ENCODE data around the gene PCK2. TPM values are rescaled to one million over a fixed set of nuclear protein-coding genes. Genes with fewer than 3 reads are reported as not detected.

PCK2 gene
- total and polyA plus RNA-seq, 2 of the 13 experiments (the other 11 are each of a cell fraction or from before 2014, with no cell fraction given) = 129 to 272 TPM

GRCh38 chr14:24096545-24097181 lies 2.6 kb downstream of the PCK2 start (continued):
- TF ChIP-seq ZBED4 (CRISPR knock-in tag; IDR thresholded peaks at IDR 0.05; ENCODE audit: borderline replicate concordance) (no peak), ZSCAN31 (CRISPR knock-in tag; IDR thresholded peaks at IDR 0.05; ENCODE audit: low read depth) (no peak), TFE3 (CRISPR knock-in tag; IDR thresholded peaks at IDR 0.05) (no peak), TRIM24 (CRISPR knock-in tag; IDR thresholded peaks at IDR 0.05) (no peak), TBX2 (CRISPR knock-in tag; IDR thresholded peaks at IDR 0.05; ENCODE audit: borderline replicate concordance) (no peak), FOXP4 (CRISPR knock-in tag; IDR thresholded peaks at IDR 0.05) (no peak), MTA1 (CRISPR knock-in tag; IDR thresholded peaks at IDR 0.05; ENCODE audit: borderline replicate concordance) (peak; percentile 41; the same call in 1 of the 2 replicates), ZNF354B (CRISPR knock-in tag; IDR thresholded peaks at IDR 0.05) (no peak), KDM5A (IDR thresholded peaks at IDR 0.05; ENCODE audit: borderline replicate concordance, low read length) (no peak), ZNF562 (CRISPR knock-in tag; IDR thresholded peaks at IDR 0.05; ENCODE audit: borderline replicate concordance) (no peak), SNRNP70 (IDR thresholded peaks at IDR 0.05; ENCODE audit: low read depth, low read length) (no peak), NR1H2 (CRISPR knock-in tag; IDR thresholded peaks at IDR 0.05; ENCODE audit: borderline replicate concordance, low read depth) (no peak), HIVEP1 (CRISPR knock-in tag; IDR thresholded peaks at IDR 0.05) (peak; percentile 23; the same call in 1 of the 2 replicates), HNRNPL (IDR thresholded peaks at IDR 0.05; ENCODE audit: low read depth, low read length) (0 out of 2 replicates have a peak, but pooled peaks have one; percentile 51), RAD21 (CRISPR knock-in tag; IDR thresholded peaks at IDR 0.05) (no peak), SOX13 (IDR thresholded peaks at IDR 0.05) (no peak), SOX13 (CRISPR knock-in tag; conservative IDR thresholded peaks at IDR 0.05 in 1 of 2, IDR thresholded peaks at IDR 0.05 in 1 of 2) (no peak), SP4 (CRISPR knock-in tag; IDR thresholded peaks at IDR 0.05) (no peak), ZNF546 (CRISPR knock-in tag; conservative IDR thresholded peaks at IDR 0.05) (no peak), ZNF512 (CRISPR knock-in tag; IDR thresholded peaks at IDR 0.05) (no peak), NAIF1 (CRISPR knock-in tag; IDR thresholded peaks at IDR 0.05; ENCODE audit: borderline replicate concordance) (no peak)
